Measurements from ENCODE around the gene GOLGA3.
A peak's percentile ranks its signal among the peaks of the same experiment; 100 is the strongest.
"Not testable (repeated sequence)": the region's sequence is repeated elsewhere in the genome, so short reads cannot be mapped to it uniquely, and the experiment has no call there.

GOLGA3 gene

GRCh38 chr12:132828706-132829534 is at the start of gene GOLGA3:
Gene GOLGA3, minus strand, starts transcription at chr12:132828869. Its CDS starts 6,741 bp downstream, at chr12:132822128.
- peak; percentile 95 for DNase-seq (ENCODE audit: low spot score)

DNA sequence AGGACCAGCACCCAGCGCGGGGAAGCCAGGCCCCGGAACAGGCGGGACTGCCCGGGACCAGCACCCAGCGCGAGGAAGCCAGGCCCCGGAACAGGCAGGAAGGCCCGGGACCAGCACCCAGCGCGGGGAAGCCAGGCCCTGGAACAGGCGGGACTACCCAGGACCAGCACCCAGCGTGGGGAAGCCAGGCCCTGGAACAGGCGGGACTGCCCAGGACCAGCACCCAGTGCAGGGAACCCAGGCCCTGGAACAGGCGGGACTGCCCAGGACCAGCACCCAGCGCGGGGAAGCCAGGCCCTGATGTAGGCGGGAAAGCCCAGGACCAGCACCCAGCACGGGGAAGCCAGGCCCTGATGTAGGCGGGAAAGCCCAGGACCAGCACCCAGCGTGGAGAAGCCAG is 46.0 kb upstream of the GOLGA3 start:
- not testable (repeated sequence) for DNase-seq (ENCODE audit: low spot score)

GRCh38 chr12:132874175-132874574 is 45.5 kb upstream of the GOLGA3 start:
- no peak for DNase-seq (ENCODE audit: low spot score)

DNA sequence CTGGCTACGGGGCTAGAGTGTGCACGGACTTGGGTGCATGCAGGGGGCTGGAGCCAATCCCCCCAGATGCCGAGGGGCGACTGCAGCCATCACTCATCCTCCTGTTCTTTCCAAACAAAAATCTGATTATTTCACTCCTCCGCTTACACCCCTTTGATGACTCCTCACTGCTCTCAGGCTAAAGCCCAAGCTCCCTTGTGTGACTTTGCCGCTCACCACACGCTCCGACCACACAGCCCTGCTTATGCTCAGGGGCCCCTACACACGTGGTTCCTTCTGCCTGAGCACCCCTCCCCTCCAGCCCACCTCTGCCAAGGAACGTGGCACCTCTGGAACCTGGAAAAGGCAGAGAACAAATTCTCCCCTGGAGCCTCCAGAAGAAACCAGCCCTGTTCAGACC is 45.1 kb upstream of the GOLGA3 start:
- DNase-seq (ENCODE audit: low spot score), result no peak

DNA sequence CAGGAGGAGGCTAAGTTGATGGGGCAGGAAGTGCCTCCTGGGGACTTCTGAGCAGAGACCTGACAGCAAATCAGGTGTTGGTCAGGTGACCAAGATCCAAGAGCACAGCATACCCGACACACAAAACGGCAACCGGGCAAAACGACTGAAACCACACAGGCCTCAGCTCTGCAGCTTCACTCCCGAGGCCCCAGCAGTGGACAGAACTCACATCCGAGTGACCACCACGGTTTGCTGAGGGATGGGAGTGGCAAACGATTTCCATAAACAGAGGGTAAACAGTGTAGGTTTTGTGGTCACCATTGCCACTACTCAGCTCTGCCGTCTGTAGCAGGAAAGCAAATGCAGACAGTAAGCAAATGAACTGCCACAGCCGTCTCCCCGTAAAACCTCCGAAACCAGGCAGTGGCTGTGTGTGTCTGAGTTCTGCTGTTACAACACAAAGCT is 44.3 kb upstream of the GOLGA3 start:
- DNase-seq (ENCODE audit: low spot score), result no peak

- no peak for DNase-seq (ENCODE audit: low spot score)
Observed at GRCh38 chr12:132872073-132872855, 43.6 kb upstream of the GOLGA3 start.

- no peak for DNase-seq (ENCODE audit: low spot score)
Observed at GRCh38 chr12:132869551-132869950, 40.9 kb upstream of the GOLGA3 start.

- DNase-seq (ENCODE audit: low spot score), result no peak
Observed at GRCh38 chr12:132866251-132866828, 37.7 kb upstream of the GOLGA3 start.

DNA sequence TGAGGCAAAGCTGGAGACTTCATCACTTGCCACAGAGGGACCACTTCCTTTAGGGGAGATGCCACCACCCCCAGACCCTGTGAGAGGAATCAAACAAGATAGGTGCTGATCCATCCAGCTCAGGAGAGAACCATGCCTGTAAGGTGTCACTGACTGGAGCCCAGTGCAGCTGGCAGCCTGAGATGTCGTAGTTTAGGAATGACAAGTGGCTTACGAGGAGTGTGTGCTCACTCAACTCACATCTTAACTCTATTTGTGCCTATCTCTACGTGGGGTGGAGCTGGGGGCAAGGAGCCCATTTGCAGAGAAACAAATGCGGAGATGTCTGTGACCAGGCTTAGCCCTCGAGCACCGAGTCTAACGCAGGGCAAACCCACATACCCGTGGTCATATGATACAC is 32.9 kb upstream of the GOLGA3 start:
- DNase-seq (ENCODE audit: low spot score), result no peak

DNA sequence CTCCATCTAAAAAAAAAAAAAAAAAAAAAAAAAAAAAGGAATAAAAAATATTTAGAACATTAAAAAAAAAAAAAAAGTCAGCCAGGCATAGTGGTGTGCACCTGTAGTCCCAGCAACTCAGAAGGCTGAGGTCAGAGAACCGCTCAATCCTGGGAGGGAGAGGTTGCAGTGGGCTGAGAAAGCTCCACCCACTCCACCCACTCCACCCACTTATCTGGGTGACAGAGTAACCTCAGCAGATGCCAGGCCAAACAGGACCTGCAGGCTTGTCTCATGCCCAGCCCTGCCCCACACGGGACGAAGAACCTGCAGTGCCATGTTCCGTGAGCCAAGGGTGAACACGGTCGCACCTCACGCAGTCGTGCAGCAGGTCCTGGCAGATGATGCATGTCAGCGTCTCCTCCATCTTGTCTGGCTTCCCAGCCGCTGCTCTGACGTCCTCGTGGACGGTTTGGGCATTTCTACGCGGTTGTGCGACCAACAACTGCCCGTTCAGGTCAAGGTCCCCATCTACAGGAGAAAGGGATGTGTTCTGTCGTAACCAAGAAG is 30.1 kb upstream of the GOLGA3 start:
- DNase-seq (ENCODE audit: low spot score), result no peak

- not testable (repeated sequence) for DNase-seq (ENCODE audit: low spot score)
Observed at GRCh38 chr12:132857019-132857418, 28.4 kb upstream of the GOLGA3 start.

DNA sequence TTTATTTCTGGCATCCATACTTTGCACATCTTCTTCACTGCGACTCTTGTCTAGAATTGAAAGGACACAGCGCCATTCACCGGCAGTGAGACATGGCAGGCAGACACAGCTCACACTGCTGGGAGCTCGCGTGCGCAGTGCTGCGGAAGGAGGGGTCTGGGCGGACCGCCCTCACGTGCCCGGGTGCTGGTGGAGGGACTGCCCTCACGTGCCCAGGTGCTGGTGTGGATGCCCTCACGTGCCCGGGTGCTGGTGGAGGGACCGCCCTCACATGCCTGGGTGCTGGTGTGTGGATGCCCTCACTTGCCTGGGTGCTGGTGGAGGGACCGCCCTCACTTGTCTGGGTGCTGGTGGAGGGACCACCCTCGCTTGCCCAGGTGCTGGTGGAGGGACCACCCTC is 27.9 kb upstream of the GOLGA3 start:
- no peak for DNase-seq (ENCODE audit: low spot score)

- not testable (repeated sequence) for DNase-seq (ENCODE audit: low spot score)
Observed at GRCh38 chr12:132855211-132855610, 26.5 kb upstream of the GOLGA3 start.

DNA sequence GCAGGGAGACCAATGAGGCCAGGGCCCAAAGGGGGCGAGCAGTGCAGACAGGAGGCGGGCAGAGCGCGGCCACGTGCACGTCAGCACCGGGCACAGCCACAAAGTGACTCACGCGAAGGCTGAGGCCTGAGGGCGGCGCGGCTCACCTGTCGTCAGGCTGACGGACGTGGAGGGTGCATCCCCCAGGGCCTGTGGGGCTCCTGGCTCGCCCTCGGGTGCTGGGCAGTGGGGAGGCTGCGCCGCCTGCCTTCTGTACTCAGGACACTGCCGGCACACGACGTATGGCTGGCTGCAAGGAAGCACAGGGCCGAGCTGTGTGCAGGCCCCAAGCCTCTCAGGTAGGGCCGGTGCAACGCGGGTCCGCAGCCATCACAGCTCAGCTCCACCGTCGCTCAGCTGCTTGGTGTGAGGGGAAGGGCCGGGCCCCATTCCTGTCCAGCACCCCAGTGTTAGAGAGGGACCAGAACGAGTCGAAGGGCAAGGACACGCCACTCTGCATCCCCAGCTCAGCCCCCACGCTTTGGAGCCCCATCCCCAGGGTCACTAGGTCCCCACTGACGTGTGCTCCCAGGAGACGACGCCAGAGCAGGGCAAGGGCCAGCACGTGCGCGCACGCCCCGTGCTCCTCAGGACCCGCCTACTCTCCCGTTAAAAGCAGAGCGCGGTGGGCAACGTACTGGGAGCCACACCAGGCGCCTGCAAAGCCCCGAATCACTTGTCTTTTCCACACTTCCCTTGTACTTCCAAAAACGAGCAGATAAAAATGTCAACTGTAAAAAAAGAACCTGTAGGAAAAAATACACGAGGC is 24.8 kb upstream of the GOLGA3 start:
- no peak for DNase-seq (ENCODE audit: low spot score)

DNA sequence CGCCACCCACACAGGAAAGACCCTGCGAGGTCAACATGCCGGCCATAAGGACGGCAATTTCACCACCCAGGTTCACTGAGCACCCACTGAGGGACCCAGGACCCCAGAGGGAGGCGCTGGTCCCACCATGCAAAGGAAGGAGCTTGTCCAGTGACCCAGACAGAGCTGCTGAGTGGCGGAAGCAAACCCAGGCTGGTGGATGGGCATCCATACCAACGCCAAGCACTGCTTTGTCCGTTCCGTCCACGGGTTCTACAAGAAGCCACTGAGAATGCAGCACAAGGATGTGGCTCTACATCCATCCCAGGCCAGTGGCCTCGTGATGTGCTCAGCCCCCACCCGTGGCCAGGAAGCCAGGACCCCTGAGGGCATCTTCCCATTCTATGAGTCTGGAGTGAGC is 23.8 kb upstream of the GOLGA3 start:
- DNase-seq (ENCODE audit: low spot score), result no peak

DNA sequence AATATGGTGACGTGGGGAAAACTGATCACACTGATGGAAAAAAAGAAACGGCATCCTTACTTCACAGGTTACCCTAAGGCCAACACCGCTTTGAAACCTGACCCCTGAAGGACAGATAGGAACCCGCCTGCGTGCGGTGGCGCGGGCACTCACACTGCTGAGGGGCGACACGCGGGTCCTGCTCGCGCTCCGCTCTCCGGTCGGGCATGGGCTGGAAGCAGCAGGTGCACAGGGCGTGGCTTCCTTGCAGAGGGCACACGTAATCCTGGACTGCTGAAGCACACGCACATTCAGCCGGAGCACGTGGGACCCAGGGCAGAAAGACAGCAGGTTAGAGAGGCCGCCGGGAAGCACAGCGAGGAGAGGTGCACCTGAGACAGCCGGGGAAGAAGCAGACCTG is 22.8 kb upstream of the GOLGA3 start:
- no peak for DNase-seq (ENCODE audit: low spot score)

- no peak for DNase-seq (ENCODE audit: low spot score)
Observed at GRCh38 chr12:132850291-132850690, 21.6 kb upstream of the GOLGA3 start.

DNA sequence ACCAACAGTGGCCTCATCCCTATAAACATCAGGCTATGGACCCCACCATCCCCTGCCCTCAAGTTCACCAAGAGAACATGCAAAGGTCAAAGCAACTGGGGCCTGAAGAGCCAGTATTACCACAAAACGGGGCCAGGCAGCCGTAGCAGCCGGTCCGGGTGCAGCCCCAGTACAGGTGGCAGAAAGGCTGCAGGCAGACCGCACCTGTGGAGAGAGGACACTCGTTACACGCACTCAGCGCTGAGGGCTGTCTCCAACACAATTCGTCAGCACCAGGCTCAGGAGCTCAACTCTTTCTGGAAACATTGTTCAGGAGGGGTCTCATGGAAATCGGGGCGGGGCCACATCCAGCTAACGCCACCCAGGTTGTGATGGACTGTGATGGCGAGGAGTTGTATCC is 19.9 kb upstream of the GOLGA3 start:
- DNase-seq (ENCODE audit: low spot score), result no peak

DNA sequence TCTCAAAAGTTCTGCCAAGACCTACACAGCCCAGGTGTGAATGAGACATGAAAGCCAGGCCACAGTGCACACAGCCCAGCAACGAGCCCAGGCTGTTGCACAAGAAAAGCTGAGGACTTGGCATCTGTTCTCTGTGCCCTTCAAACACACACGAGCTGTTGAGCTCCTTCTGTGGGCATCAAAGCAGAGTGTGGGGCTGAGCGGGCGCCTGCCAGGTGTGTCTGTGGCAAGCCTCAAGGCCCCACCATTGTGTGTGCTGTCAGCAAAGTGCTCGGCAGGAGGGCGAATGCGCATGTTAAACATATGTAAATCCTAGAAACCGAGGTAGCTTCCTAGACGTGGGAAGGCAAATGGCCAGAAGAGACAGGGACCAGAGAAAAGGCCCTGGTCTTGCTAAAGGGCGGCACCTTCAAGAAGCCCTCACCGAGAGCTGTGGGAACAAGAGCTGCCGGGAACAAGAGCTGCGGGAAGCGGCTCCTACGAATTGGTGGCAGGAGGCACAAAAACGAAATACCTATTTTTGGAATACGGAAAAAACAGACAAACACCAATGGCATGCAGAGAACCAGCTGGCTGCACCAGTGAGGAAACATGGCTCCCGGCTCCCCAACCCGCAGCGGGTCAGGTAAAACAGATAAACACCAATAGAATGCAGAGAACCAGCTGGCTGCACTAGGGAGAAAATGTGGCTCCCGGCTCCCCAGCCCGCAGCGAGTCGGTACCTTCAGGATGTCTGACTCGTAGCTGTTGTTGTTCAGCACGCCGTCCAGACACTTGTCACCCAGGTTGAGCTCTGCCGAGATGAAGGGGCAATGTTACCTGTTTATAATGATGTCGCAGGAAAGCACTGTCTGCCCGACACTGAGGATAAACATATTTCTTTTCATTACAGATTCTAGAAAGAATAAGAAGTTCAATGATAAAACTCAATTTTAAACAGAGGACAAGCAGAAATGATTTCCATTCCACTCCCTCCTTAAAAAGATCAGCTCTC is 19.0 kb upstream of the GOLGA3 start:
- DNase-seq (ENCODE audit: low spot score), result no peak

DNA sequence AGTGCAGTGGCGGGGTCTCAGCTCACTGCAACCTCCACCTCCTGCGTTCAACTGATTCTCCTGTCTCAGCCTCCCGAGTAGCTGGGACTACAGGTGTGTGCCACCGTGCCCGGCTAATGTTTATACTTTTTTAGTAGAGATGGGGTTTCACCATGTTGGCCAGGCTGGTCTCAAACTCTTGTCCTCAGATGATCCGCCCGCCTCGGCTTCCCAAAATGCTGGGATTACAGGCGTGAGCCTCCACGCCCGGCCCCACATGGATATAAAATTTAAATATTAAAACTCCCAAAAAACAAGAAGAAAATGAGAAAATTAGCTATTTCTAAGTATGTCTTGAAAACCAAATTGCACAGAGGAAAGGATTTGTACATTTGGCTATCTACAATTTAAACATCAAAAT is 16.0 kb upstream of the GOLGA3 start:
- not testable (repeated sequence) for DNase-seq (ENCODE audit: low spot score)
